ENCODE results near the gene EFEMP1. TPM values are rescaled to one million over a fixed set of nuclear protein-coding genes. Genes with fewer than 3 reads are reported as not detected.

Gene EFEMP1
- total RNA-seq, 1 donor from 2014 or later, result 40.7 TPM

DNA sequence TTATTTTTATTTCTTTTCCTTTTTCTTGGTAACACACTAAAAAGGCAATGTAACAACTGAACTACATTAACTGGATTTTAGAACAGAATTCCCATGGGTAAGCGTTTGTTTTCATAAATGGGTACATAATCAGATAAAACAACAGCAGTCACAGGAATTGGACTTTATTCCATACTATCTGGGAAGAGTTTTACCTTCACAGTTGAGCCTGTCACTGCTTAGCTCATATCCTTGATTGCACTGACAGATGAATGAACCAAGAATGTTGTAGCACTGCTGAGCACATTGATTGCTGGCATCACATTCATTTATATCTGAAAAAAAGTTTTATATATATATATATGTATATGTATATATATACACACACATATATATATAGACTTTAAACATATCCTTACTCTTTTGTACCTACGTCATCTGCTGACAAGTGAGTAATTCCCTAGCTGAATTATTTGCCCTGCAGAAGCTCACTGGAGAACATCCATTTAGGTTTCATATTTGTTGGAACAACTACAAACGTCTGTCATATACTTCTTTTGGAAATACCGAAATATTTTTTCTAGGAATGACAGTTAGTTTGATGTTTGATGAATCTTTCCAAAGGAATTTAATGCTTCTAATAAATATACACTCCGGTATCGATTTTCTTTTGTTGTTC is 47.0 kb downstream of the EFEMP1 start:
- Histone ChIP-seq H3K36me3 (ENCODE audit: control insufficient read depth, insufficient read depth, low read length) (no peaks in the 10 kb centered on the region), H3K4me3 (ENCODE audit: low read depth, low read length) (no peak overlapping the region), H3K27me3 (ENCODE audit: control insufficient read depth, insufficient read depth, low read length) (no peaks in the 10 kb centered on the region)
- no peak for DNase-seq (ENCODE audit: low read depth)
- TF ChIP-seq, protein P1, sequence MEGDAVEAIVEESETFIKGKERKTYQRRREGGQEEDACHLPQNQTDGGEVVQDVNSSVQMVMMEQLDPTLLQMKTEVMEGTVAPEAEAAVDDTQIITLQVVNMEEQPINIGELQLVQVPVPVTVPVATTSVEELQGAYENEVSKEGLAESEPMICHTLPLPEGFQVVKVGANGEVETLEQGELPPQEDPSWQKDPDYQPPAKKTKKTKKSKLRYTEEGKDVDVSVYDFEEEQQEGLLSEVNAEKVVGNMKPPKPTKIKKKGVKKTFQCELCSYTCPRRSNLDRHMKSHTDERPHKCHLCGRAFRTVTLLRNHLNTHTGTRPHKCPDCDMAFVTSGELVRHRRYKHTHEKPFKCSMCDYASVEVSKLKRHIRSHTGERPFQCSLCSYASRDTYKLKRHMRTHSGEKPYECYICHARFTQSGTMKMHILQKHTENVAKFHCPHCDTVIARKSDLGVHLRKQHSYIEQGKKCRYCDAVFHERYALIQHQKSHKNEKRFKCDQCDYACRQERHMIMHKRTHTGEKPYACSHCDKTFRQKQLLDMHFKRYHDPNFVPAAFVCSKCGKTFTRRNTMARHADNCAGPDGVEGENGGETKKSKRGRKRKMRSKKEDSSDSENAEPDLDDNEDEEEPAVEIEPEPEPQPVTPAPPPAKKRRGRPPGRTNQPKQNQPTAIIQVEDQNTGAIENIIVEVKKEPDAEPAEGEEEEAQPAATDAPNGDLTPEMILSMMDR (IDR thresholded peaks at IDR 0.05; ENCODE audit: insufficient read depth, low read length, poor library complexity, severe bottlenecking), result no peak

GRCh38 chr2:55875434-55876135 is 48.0 kb downstream of the EFEMP1 start:
- Histone ChIP-seq H3K27me3 (ENCODE audit: control insufficient read depth, insufficient read depth, low read length) (no peaks in the 10 kb centered on the region), H3K36me3 (ENCODE audit: control insufficient read depth, insufficient read depth, low read length) (no peaks in the 10 kb centered on the region)
- TF ChIP-seq, protein P1 (IDR thresholded peaks at IDR 0.05; ENCODE audit: insufficient read depth, low read length, poor library complexity, severe bottlenecking), result no peak

DNA sequence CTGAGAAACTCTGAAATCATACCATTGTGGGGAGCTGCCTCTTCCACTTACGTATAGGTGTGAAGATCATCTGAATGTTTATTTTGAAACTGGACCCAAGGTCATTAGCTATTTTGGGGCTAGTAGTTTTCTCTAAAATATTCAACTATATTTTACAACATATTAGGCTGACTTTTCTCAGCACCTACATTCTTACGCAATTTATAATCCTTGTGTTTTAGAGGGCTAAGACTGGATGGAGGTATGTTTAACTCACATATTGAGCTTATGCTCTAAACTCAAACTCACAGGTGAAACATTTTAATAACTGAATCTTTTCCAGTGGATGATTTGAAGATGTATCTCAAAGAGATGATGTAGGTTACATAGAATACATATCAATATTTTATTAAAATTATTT is 49.2 kb downstream of the EFEMP1 start:
- no peak overlapping the region for H3K4me3 ChIP-seq (ENCODE audit: low read depth, low read length)
- TF ChIP-seq, protein P1 (IDR thresholded peaks at IDR 0.05; ENCODE audit: insufficient read depth, low read length, poor library complexity, severe bottlenecking), result no peak
- DNase-seq (ENCODE audit: low read depth), result no peak
- no peaks in the 10 kb centered on the region for H3K36me3 ChIP-seq (ENCODE audit: control insufficient read depth, insufficient read depth, low read length)
- H3K27me3 ChIP-seq (ENCODE audit: control insufficient read depth, insufficient read depth, low read length), result no peaks in the 10 kb centered on the region

More at GRCh38 chr2:55875434-55876135, 48.0 kb downstream of the EFEMP1 start:
- no peak overlapping the region for H3K4me3 ChIP-seq (ENCODE audit: low read depth, low read length)
- no peak for DNase-seq (ENCODE audit: low read depth)

DNA sequence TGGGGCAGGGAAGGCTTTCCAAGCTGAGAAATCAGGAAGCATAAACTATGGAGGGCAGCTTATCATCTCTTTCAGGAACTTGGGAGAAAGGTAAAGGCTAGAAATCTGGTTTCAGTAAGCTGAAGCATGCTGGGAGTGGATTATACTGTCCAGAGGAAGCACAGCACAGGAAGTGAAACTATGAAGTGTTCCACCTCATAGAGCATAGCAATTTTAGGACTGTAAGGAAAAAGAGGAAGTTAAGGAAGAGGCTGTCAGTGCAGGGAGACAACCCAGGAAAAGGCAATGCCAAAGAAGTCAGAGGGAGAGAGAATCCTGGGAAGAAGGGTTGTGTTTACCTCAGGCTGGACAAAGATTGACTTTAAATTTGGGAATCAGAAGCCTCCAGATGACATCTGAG is 51.9 kb downstream of the EFEMP1 start:
- Histone ChIP-seq H3K4me3 (ENCODE audit: low read depth, low read length) (no peak overlapping the region), H3K27me3 (ENCODE audit: control insufficient read depth, insufficient read depth, low read length) (no peaks in the 10 kb centered on the region), H3K36me3 (ENCODE audit: control insufficient read depth, insufficient read depth, low read length) (no peaks in the 10 kb centered on the region)
- TF ChIP-seq, protein P1 (IDR thresholded peaks at IDR 0.05; ENCODE audit: insufficient read depth, low read length, poor library complexity, severe bottlenecking), result no peak
- DNase-seq (ENCODE audit: low read depth), result no peak

GRCh38 chr2:55869637-55870325 is 53.8 kb downstream of the EFEMP1 start:
- H3K4me3 ChIP-seq (ENCODE audit: low read depth, low read length), result no peak overlapping the region
- H3K36me3 ChIP-seq (ENCODE audit: control insufficient read depth, insufficient read depth, low read length), result no peaks in the 10 kb centered on the region
- TF ChIP-seq, protein P1 (IDR thresholded peaks at IDR 0.05; ENCODE audit: insufficient read depth, low read length, poor library complexity, severe bottlenecking), result no peak
- H3K27me3 ChIP-seq (ENCODE audit: control insufficient read depth, insufficient read depth, low read length), result no peaks in the 10 kb centered on the region
- DNase-seq (ENCODE audit: low read depth), result no peak

Measured in kidney epithelial cell (primary cell).